ENCODE measurements around the gene CACNA2D3. TPM values are rescaled to one million over a fixed set of nuclear protein-coding genes. Genes with fewer than 3 reads are reported as not detected.

The CACNA2D3 gene
- total RNA-seq, 6 donors from 2014 or later = 2.9 to 16.8 (median 4.9) TPM

GRCh38 chr3:54647721-54648120 lies 525.4 kb downstream of the CACNA2D3 start:
- Histone ChIP-seq H3K4me3 (no peak overlapping the region), H3K4me1 (no peaks in the 10 kb centered on the region), H3K9me3 (no peaks in the 10 kb centered on the region), H3K27ac (no peak overlapping the region), H3K27me3 (no peaks in the 10 kb centered on the region), H3K36me3 (no peaks in the 10 kb centered on the region)
- ATAC-seq (ENCODE audit: low FRiP score in 2 of 2) (no peak), DNase-seq (no peak)
- no peak for TF ChIP-seq POLR2A (IDR thresholded peaks at IDR 0.05)

- Histone ChIP-seq H3K9me3 (no peaks in the 10 kb centered on the region), H3K27ac (no peak overlapping the region), H3K36me3 (no peaks in the 10 kb centered on the region), H3K27me3 (no peaks in the 10 kb centered on the region), H3K4me1 (no peaks in the 10 kb centered on the region), H3K4me3 (no peak overlapping the region)
- TF ChIP-seq, protein P1, sequence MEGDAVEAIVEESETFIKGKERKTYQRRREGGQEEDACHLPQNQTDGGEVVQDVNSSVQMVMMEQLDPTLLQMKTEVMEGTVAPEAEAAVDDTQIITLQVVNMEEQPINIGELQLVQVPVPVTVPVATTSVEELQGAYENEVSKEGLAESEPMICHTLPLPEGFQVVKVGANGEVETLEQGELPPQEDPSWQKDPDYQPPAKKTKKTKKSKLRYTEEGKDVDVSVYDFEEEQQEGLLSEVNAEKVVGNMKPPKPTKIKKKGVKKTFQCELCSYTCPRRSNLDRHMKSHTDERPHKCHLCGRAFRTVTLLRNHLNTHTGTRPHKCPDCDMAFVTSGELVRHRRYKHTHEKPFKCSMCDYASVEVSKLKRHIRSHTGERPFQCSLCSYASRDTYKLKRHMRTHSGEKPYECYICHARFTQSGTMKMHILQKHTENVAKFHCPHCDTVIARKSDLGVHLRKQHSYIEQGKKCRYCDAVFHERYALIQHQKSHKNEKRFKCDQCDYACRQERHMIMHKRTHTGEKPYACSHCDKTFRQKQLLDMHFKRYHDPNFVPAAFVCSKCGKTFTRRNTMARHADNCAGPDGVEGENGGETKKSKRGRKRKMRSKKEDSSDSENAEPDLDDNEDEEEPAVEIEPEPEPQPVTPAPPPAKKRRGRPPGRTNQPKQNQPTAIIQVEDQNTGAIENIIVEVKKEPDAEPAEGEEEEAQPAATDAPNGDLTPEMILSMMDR (IDR thresholded peaks at IDR 0.05) = no peak
- TF ChIP-seq EP300 (IDR thresholded peaks at IDR 0.05) = no peak
- TF ChIP-seq POLR2A (IDR thresholded peaks at IDR 0.05) = no peak
- TF ChIP-seq POLR2AphosphoS5 (IDR thresholded peaks at IDR 0.05) = no peak
- DNase-seq = no peak
- ATAC-seq (ENCODE audit: low FRiP score in 2 of 2) = no peak
Observed at GRCh38 chr3:54649551-54649950, 527.2 kb downstream of the CACNA2D3 start.

GRCh38 chr3:54653456-54654195 lies 531.3 kb downstream of the CACNA2D3 start:
- Histone ChIP-seq H3K9me3 (no peaks in the 10 kb centered on the region), H3K27me3 (no peaks in the 10 kb centered on the region), H3K4me1 (no peaks in the 10 kb centered on the region), H3K4me3 (no peak overlapping the region), H3K27ac (no peak overlapping the region), H3K36me3 (no peaks in the 10 kb centered on the region)
- WGBS, 2 donors = 68 to 76% methylated on average over 4 to 6 of the region's 6 CpGs
- ATAC-seq (ENCODE audit: low FRiP score in 2 of 2) (no peak), DNase-seq (no peak)
- TF ChIP-seq, protein P1 (IDR thresholded peaks at IDR 0.05) = no peak
- no peak for TF ChIP-seq POLR2AphosphoS5 (IDR thresholded peaks at IDR 0.05)
- TF ChIP-seq EP300 (IDR thresholded peaks at IDR 0.05) = no peak
- no peak for TF ChIP-seq POLR2A (IDR thresholded peaks at IDR 0.05)

DNA sequence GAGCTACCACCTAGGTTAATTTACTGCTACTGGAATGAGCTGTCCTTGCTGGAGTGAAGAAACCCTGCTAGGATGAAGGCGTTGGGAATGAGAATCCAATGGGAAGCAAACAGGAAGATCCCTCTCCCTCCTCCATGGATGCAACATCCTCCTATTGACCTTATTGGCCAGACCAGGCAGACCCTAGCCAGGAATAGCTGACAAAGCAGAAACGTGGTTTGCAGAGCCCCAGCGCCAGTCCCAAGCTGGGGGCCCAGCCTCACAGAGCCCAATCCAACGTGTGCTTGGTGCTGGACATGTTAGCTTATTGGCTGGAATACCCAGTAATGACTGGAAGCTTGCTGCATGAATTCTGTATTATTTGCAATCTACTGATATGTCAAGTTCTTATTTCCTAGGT lies 532.4 kb downstream of the CACNA2D3 start:
- H3K4me1 ChIP-seq = no peaks in the 10 kb centered on the region
- WGBS, 2 donors = 63 to 76% methylated on average over 4 of the region's 4 CpGs
- H3K27me3 ChIP-seq = no peaks in the 10 kb centered on the region
- no peak overlapping the region for H3K4me3 ChIP-seq
- H3K27ac ChIP-seq = no peak overlapping the region
- no peak for DNase-seq
- H3K36me3 ChIP-seq = no peaks in the 10 kb centered on the region
- no peaks in the 10 kb centered on the region for H3K9me3 ChIP-seq
- ATAC-seq (ENCODE audit: low FRiP score in 2 of 2) = no peak
- TF ChIP-seq POLR2AphosphoS5 (IDR thresholded peaks at IDR 0.05) (no peak), POLR2A (IDR thresholded peaks at IDR 0.05) (no peak), EP300 (IDR thresholded peaks at IDR 0.05) (no peak)
- TF ChIP-seq, protein P1 (IDR thresholded peaks at IDR 0.05) = no peak

GRCh38 chr3:54659347-54659746 lies 537.0 kb downstream of the CACNA2D3 start:
- WGBS, 2 donors = 81 to 84% methylated on average over 3 of the region's 3 CpGs
- Histone ChIP-seq H3K9me3 (no peaks in the 10 kb centered on the region), H3K27ac (no peak overlapping the region), H3K4me1 (no peaks in the 10 kb centered on the region), H3K36me3 (no peaks in the 10 kb centered on the region), H3K4me3 (no peak overlapping the region), H3K27me3 (no peaks in the 10 kb centered on the region)
- TF ChIP-seq POLR2A (IDR thresholded peaks at IDR 0.05) (no peak), EP300 (IDR thresholded peaks at IDR 0.05) (no peak), POLR2AphosphoS5 (IDR thresholded peaks at IDR 0.05) (no peak)
- TF ChIP-seq, protein P1 (IDR thresholded peaks at IDR 0.05) = no peak
- DNase-seq (no peak), ATAC-seq (ENCODE audit: low FRiP score in 2 of 2) (no peak)

All from upper lobe of left lung (tissue), 6 donors.